Stimulated activated CD4-positive, alpha-beta T cell treated with anti-CD3 and anti-CD28 coated beads, TNF-alpha, amount 100 ng/mL, for 48 hours (primary cell): ENCODE measurements around the gene CD27.
"Not testable (repeated sequence)": the region's sequence is repeated elsewhere in the genome, so short reads cannot be mapped to it uniquely, and the experiment has no call there.

ENCODE experiments used
- DNase-seq, 3 donors: peaks; one replicate each; pipeline ENCODE4 v3.0.0-alpha.2; 2020; ENCODE audit warnings: low read depth in 3 of 3

The CD27 gene

GRCh38 chr12:6488240-6488639 is 43.5 kb downstream of the CD27 start:
- no peak for DNase-seq

GRCh38 chr12:6489449-6489848 is 44.7 kb downstream of the CD27 start:
- no peak for DNase-seq

GRCh38 chr12:6490673-6491072 is 45.9 kb downstream of the CD27 start:
- not testable (repeated sequence) for DNase-seq

GRCh38 chr12:6492838-6493496 is 48.2 kb downstream of the CD27 start, which contains the start of gene MRPL51:
TSS of gene MRPL51 (minus strand) at chr12:6493262. CDS start at chr12:6493136, 126 bp downstream.
- DNase-seq = peak; percentile 97 to 99 (median 98)

GRCh38 chr12:6493497-6494257 is 48.9 kb downstream of the CD27 start, which contains the start of gene NCAPD2:
TSS of gene NCAPD2 (plus strand) at chr12:6494102. CDS start at chr12:6495099, 997 bp downstream.
- peak; percentile 87 to 95 (median 95) for DNase-seq

- no peak for DNase-seq
Measured at GRCh38 chr12:6494258-6494743, 49.5 kb downstream of the CD27 start.

GRCh38 chr12:6494968-6495367 is 50.2 kb downstream of the CD27 start:
- DNase-seq = no peak

GRCh38 chr12:6497291-6497690 is 52.5 kb downstream of the CD27 start:
- not testable (repeated sequence) for DNase-seq

- DNase-seq = no peak
Measured at GRCh38 chr12:6500466-6500865, 55.7 kb downstream of the CD27 start.
